WTC11 (cell line): ENCODE measurements around the gene SGMS1. TPM values are rescaled to one million over a fixed set of nuclear protein-coding genes. Genes with fewer than 3 reads are reported as not detected.

ENCODE experiments used
- ATAC-seq: fragments of 200-7000 bp; cut with Tn5 transposase; 2 replicates; pipeline ENCODE4 v1.10.0; 2021; ENCODE audit warnings: mild to moderate bottlenecking, moderate library complexity
- CTCF ChIA-PET: fragments of 300-600 bp; sonication (Branson Sonifier 250); formaldehyde crosslinking; loops from one replicate; lab custom pipeline; 2021; ENCODE audit warnings: antibody characterized with exemption; lab: Charles Lee
- POLR2A ChIA-PET: fragments of 350-600 bp; sonication (Branson Sonifier 250); formaldehyde crosslinking; loops from one replicate; lab custom pipeline; 2021; ENCODE audit warnings: antibody characterized with exemption; lab: Charles Lee
- DNase-seq: peaks from one replicate; pipeline ENCODE4 v3.0.0; 2021; ENCODE audit warnings: low spot score
- H3K27ac Mint-ChIP-seq: 2 replicates; pipeline ENCODE4 v1.8.0; 2021; ENCODE audit warnings: mixed read lengths
- H3K27me3 Mint-ChIP-seq: 2 replicates; pipeline ENCODE4 v1.8.0; 2021; ENCODE audit warnings: low read depth, mild to moderate bottlenecking, moderate library complexity, mixed read lengths
- H3K36me3 Mint-ChIP-seq: 2 replicates; pipeline ENCODE4 v1.8.0; 2021; ENCODE audit warnings: mixed read lengths
- H3K4me1 Mint-ChIP-seq: 2 replicates; pipeline ENCODE4 v1.8.0; 2022; ENCODE audit warnings: mixed read lengths
- H3K4me3 Mint-ChIP-seq: 2 replicates; pipeline ENCODE4 v1.8.0; 2021; ENCODE audit warnings: mild to moderate bottlenecking, moderate library complexity, mixed read lengths
- H3K9me3 Mint-ChIP-seq: 2 replicates; pipeline ENCODE4 v1.8.0; 2021; ENCODE audit warnings: mixed read lengths
- ATF1 ChIP-seq: sonication (generic); formaldehyde crosslinking; IDR thresholded peaks from 2 replicates; pipeline ENCODE4 v1.8.1; 2023; ENCODE audit warnings: mild to moderate bottlenecking, moderate library complexity, missing genetic modification reagents
- ATF3 ChIP-seq: sonication (generic); formaldehyde crosslinking; conservative IDR thresholded peaks from 2 replicates; pipeline ENCODE4 v1.8.1; 2022; ENCODE audit warnings: mild to moderate bottlenecking, missing genetic modification reagents
- ATF6 ChIP-seq: sonication (generic); formaldehyde crosslinking; IDR thresholded peaks from 2 replicates; pipeline ENCODE4 v1.8.1; 2023; ENCODE audit warnings: mild to moderate bottlenecking, missing genetic modification reagents
- CBFB ChIP-seq: sonication (generic); formaldehyde crosslinking; IDR thresholded peaks from 2 replicates; pipeline ENCODE4 v1.8.1; 2022; ENCODE audit warnings: mild to moderate bottlenecking, low read depth, missing genetic modification reagents
- CREB1 ChIP-seq: sonication (generic); formaldehyde crosslinking; IDR thresholded peaks from 2 replicates; pipeline ENCODE4 v1.8.0; 2023; ENCODE audit warnings: mild to moderate bottlenecking, missing genetic modification reagents
- ETV6 ChIP-seq: sonication (generic); formaldehyde crosslinking; IDR thresholded peaks from 2 replicates; pipeline ENCODE4 v1.8.1; 2022; ENCODE audit warnings: mild to moderate bottlenecking, missing genetic modification reagents
- GABPB1 ChIP-seq: sonication (generic); formaldehyde crosslinking; IDR thresholded peaks from 2 replicates; pipeline ENCODE4 v1.8.1; 2023; ENCODE audit warnings: mild to moderate bottlenecking, missing genetic modification reagents
- GTF2I ChIP-seq: fragments of 250-450 bp; sonication (Bioruptor Pico); conservative IDR thresholded peaks from 2 replicates; pipeline ENCODE4 v1.4.0; 2021; ENCODE audit warnings: mild to moderate bottlenecking
- HMGA2 ChIP-seq: fragments of 250-450 bp; sonication (Bioruptor Pico); IDR thresholded peaks from 2 replicates; pipeline ENCODE4 v1.4.0; 2021; ENCODE audit warnings: mild to moderate bottlenecking, moderate library complexity
- JAZF1 ChIP-seq: fragments of 250-450 bp; sonication (Bioruptor Pico); IDR thresholded peaks from 2 replicates; pipeline ENCODE4 v1.9.0; 2021; ENCODE audit warnings: moderate library complexity, mild to moderate bottlenecking, inconsistent platforms
- NFATC4 ChIP-seq: fragments of 250-450 bp; sonication (Bioruptor Pico); IDR thresholded peaks from 2 replicates; pipeline ENCODE4 v1.9.0; 2021; ENCODE audit warnings: mild to moderate bottlenecking
- PRDM15 ChIP-seq: sonication (generic); formaldehyde crosslinking; IDR thresholded peaks from 2 replicates; pipeline ENCODE4 v1.8.0; 2022; ENCODE audit warnings: missing genetic modification reagents
- PREB ChIP-seq: sonication (generic); formaldehyde crosslinking; IDR thresholded peaks from 2 replicates; pipeline ENCODE4 v1.8.1; 2022; ENCODE audit warnings: mild to moderate bottlenecking, missing genetic modification reagents, moderate library complexity, borderline replicate concordance
- TCF7 ChIP-seq: sonication (generic); formaldehyde crosslinking; IDR thresholded peaks from 2 replicates; pipeline ENCODE4 v1.8.0; 2022; ENCODE audit warnings: mild to moderate bottlenecking, low read depth, missing genetic modification reagents, moderate library complexity
- total RNA-seq: library from RNA; stranded (reverse); gene quantifications from 3 replicates; pipeline ENCODE4 v1.2.3, GENCODE V29; 2021
- TF ChIP-seq, protein P1 (sequence below): sonication (generic); formaldehyde crosslinking; IDR thresholded peaks from 2 replicates; pipeline ENCODE4 v1.8.1; 2022; ENCODE audit warnings: low read depth, missing genetic modification reagents, borderline replicate concordance
- TF ChIP-seq, protein P2 (sequence below): fragments of 250-450 bp; sonication (Bioruptor Pico); IDR thresholded peaks from 2 replicates; pipeline ENCODE4 v1.9.0; 2021; ENCODE audit warnings: moderate library complexity, mild to moderate bottlenecking, inconsistent platforms, borderline replicate concordance
- TF ChIP-seq, protein P3 (sequence below): fragments of 250-450 bp; sonication (Bioruptor Pico); IDR thresholded peaks from 2 replicates; pipeline ENCODE4 v1.9.0; 2021; ENCODE audit warnings: mild to moderate bottlenecking, borderline replicate concordance
- TF ChIP-seq, protein P4 (sequence below): sonication (generic); formaldehyde crosslinking; IDR thresholded peaks from 2 replicates; pipeline ENCODE4 v1.8.0; 2023; ENCODE audit warnings: missing genetic modification reagents
- TF ChIP-seq, protein P5 (sequence below): sonication (generic); formaldehyde crosslinking; IDR thresholded peaks from 2 replicates; pipeline ENCODE4 v1.8.0; 2022; ENCODE audit warnings: mild to moderate bottlenecking, missing genetic modification reagents

The SGMS1 gene
- total RNA-seq, 1 experiment from 2014 or later = 13.2 TPM

DNA sequence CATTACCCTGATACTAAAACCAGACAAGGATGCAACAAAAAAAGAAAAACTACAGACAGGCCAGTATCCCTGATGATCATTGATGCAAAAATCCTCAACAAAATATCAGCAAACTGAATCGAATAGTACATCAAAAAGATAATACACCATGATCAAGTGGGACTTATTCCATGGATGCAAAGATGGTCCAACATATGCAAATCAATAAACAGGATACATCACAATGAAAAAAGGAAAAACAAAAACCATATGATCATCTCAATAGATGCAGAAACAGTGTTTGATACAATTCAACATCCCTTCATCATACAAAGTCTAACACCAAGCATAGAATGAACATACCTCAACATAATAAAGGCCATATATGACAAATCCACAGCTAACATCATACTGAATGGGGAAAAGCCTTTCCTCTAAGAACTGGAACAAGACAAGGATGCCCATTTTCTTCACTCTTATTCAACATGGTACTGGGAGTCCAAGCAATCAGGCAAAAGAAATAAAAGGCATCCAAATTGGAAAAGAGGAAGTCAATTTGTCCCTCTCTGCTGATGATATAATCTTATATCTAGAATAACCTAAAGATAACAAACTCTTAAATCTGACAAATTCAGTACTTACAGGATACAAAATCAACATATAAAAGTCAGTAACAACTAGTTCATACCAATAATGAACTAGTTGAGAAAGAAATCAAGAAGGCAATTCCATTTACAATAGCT lies 323.6 kb downstream of the SGMS1 start:
- TF ChIP-seq CREB1 (CRISPR knock-in tag) = no peak
- no peak for TF ChIP-seq ATF6 (CRISPR knock-in tag)
- TF ChIP-seq HMGA2 = no peak
- TF ChIP-seq NFATC4 = no peak
- TF ChIP-seq ETV6 (CRISPR knock-in tag) = no peak
- TF ChIP-seq GABPB1 = no peak
- TF ChIP-seq, protein P1, sequence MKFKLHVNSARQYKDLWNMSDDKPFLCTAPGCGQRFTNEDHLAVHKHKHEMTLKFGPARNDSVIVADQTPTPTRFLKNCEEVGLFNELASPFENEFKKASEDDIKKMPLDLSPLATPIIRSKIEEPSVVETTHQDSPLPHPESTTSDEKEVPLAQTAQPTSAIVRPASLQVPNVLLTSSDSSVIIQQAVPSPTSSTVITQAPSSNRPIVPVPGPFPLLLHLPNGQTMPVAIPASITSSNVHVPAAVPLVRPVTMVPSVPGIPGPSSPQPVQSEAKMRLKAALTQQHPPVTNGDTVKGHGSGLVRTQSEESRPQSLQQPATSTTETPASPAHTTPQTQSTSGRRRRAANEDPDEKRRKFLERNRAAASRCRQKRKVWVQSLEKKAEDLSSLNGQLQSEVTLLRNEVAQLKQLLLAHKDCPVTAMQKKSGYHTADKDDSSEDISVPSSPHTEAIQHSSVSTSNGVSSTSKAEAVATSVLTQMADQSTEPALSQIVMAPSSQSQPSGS (CRISPR knock-in tag) = no peak
- Mint-ChIP-seq H3K27me3 (no peaks in the 10 kb centered on the region), H3K9me3 (peaks cover 4% of the 10 kb centered on the region), H3K27ac (no peak overlapping the region), H3K4me3 (no peak overlapping the region), H3K4me1 (no peaks in the 10 kb centered on the region), H3K36me3 (no peaks in the 10 kb centered on the region)
- ChIA-PET POLR2A (no interaction called here), CTCF (no interaction called here)
- no peak for ATAC-seq
- no peak for DNase-seq

DNA sequence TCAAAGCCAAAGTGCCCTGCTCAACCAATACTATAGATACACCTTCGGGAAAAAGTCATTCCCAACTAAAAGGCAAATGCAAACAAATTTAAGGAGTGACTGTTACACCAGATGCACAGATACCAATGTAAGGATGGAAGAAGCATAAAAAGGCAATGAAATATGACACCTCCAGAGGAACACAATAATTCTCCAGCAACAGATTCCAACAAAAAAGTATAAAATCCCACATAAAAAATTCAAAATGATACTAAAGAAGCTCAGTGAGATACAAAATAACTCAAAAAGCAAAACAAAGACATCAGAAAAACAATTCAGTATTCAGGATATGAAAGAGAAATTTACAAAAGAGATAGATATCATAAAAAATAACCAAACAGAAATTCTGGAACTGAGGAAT lies 328.4 kb downstream of the SGMS1 start:
- Mint-ChIP-seq H3K27ac (no peak overlapping the region), H3K4me3 (no peak overlapping the region), H3K36me3 (no peaks in the 10 kb centered on the region), H3K9me3 (peaks cover 4% of the 10 kb centered on the region), H3K4me1 (no peaks in the 10 kb centered on the region), H3K27me3 (no peaks in the 10 kb centered on the region)
- CTCF ChIA-PET = interaction anchor here (1.1 kb wide), 1 partner anchor 20 kb away, joined by 3 read pairs; no protein-coding TSS in a partner anchor
- POLR2A ChIA-PET = no interaction called here
- ATAC-seq (no peak), DNase-seq (no peak)
- TF ChIP-seq, protein P2, sequence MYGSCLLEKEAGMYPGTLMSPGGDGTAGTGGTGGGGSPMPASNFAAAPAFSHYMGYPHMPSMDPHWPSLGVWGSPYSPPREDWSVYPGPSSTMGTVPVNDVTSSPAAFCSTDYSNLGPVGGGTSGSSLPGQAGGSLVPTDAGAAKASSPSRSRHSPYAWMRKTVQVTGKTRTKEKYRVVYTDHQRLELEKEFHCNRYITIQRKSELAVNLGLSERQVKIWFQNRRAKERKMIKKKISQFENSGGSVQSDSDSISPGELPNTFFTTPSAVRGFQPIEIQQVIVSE = no peak
- TF ChIP-seq PREB (CRISPR knock-in tag) (no peak), JAZF1 (CRISPR knock-in tag) (no peak), GTF2I (CRISPR knock-in tag) (no peak), TCF7 (no peak), ATF3 (CRISPR knock-in tag) (no peak), ETV6 (CRISPR knock-in tag) (no peak), CBFB (CRISPR knock-in tag) (no peak), ATF1 (CRISPR knock-in tag) (no peak), PRDM15 (CRISPR knock-in tag) (no peak)
- TF ChIP-seq, protein P3, sequence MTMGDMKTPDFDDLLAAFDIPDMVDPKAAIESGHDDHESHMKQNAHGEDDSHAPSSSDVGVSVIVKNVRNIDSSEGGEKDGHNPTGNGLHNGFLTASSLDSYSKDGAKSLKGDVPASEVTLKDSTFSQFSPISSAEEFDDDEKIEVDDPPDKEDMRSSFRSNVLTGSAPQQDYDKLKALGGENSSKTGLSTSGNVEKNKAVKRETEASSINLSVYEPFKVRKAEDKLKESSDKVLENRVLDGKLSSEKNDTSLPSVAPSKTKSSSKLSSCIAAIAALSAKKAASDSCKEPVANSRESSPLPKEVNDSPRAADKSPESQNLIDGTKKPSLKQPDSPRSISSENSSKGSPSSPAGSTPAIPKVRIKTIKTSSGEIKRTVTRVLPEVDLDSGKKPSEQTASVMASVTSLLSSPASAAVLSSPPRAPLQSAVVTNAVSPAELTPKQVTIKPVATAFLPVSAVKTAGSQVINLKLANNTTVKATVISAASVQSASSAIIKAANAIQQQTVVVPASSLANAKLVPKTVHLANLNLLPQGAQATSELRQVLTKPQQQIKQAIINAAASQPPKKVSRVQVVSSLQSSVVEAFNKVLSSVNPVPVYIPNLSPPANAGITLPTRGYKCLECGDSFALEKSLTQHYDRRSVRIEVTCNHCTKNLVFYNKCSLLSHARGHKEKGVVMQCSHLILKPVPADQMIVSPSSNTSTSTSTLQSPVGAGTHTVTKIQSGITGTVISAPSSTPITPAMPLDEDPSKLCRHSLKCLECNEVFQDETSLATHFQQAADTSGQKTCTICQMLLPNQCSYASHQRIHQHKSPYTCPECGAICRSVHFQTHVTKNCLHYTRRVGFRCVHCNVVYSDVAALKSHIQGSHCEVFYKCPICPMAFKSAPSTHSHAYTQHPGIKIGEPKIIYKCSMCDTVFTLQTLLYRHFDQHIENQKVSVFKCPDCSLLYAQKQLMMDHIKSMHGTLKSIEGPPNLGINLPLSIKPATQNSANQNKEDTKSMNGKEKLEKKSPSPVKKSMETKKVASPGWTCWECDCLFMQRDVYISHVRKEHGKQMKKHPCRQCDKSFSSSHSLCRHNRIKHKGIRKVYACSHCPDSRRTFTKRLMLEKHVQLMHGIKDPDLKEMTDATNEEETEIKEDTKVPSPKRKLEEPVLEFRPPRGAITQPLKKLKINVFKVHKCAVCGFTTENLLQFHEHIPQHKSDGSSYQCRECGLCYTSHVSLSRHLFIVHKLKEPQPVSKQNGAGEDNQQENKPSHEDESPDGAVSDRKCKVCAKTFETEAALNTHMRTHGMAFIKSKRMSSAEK (CRISPR knock-in tag) = no peak
- TF ChIP-seq, protein P4, sequence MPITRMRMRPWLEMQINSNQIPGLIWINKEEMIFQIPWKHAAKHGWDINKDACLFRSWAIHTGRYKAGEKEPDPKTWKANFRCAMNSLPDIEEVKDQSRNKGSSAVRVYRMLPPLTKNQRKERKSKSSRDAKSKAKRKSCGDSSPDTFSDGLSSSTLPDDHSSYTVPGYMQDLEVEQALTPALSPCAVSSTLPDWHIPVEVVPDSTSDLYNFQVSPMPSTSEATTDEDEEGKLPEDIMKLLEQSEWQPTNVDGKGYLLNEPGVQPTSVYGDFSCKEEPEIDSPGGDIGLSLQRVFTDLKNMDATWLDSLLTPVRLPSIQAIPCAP (CRISPR knock-in tag) = no peak
- TF ChIP-seq, protein P5, sequence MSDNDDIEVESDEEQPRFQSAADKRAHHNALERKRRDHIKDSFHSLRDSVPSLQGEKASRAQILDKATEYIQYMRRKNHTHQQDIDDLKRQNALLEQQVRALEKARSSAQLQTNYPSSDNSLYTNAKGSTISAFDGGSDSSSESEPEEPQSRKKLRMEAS (CRISPR knock-in tag) = no peak
